K562 (cell line): ENCODE measurements around the gene PTH2. TPM values are rescaled to one million over a fixed set of nuclear protein-coding genes. Genes with fewer than 3 reads are reported as not detected.

Experiments used
- ATAC-seq: fragments of 200-7000 bp; cut with Tn5 transposase; 3 replicates; pipeline ENCODE4 v1.9.1; 2020; ENCODE audit warnings: moderate library complexity
- BruUV-seq: library from RNA; stranded (reverse); fragments of 400-500 nt; replicated peaks from 2 replicates; lab custom pipeline; 2021; lab: Mats Ljungman, UMichigan
- CTCF ChIA-PET: fragments of 300-600 bp; formaldehyde crosslinking; extraction: SDS; loops from one replicate; lab custom pipeline; 2021; ENCODE audit warnings: low intra/inter-chr PET ratio; lab: Yijun Ruan, JAX
- POLR2A ChIA-PET: fragments of 300-600, 350-650 bp; sonication (Branson Sonifier 250); formaldehyde crosslinking; extraction: SDS; loops from one replicate; lab custom pipeline; 2021; ENCODE audit warnings: antibody characterized with exemption, inconsistent platforms; lab: Yijun Ruan, JAX
- DNase-seq, 4 experiments: peaks; one replicate each; pipeline versions ENCODE4 v3.0.0 to v3.0.0-alpha.2; 2011 to 2018; ENCODE audit warnings: low spot score in 3 of 4, mixed read lengths in 3 of 4; ENCODE audit errors: extremely low read depth in 1 of 4
- FAIRE-seq: peaks from 2 replicates; lab custom pipeline; 2011; peaks lifted over from hg19 to GRCh38; lab: Jason Lieb, UNC
- H2AFZ ChIP-seq: 2 replicates; pipeline ENCODE4 v1.6.0; 2011; ENCODE audit warnings: low read depth, low read length, control low read depth, inconsistent platforms
- H3K27ac ChIP-seq: fragments of 200-600 bp; 3 replicates; pipeline ENCODE4 v1.8.0; 2011; ENCODE audit warnings: low read depth, mild to moderate bottlenecking, control low read depth, inconsistent platforms, low read length, moderate library complexity, mixed read lengths; ENCODE audit errors: extremely low read depth
- H3K27me3 ChIP-seq, 2 experiments: fragments of 300-600 bp in 1 of 2; 2 replicates in 1 of 2; 3 replicates in 1 of 2; pipeline versions ENCODE4 v1.6.0 to v1.8.0; 2011; ENCODE audit warnings: inconsistent platforms in 2 of 2, low read length in 2 of 2, mild to moderate bottlenecking in 1 of 2, mixed read lengths in 1 of 2, moderate library complexity in 1 of 2; ENCODE audit not compliant: control insufficient read depth in 2 of 2, insufficient read depth in 2 of 2
- H3K36me3 ChIP-seq: fragments of 300-600 bp; 3 replicates; pipeline ENCODE4 v1.8.0; 2011; ENCODE audit warnings: mild to moderate bottlenecking, low read length, inconsistent platforms; ENCODE audit not compliant: control insufficient read depth, insufficient read depth
- H3K4me1 ChIP-seq, 2 experiments: fragments of 200-600 bp in 1 of 2; replicated peaks in 1 of 2; 2 replicates in 1 of 2; 3 replicates in 1 of 2; pipeline versions ENCODE4 v1.5.1 to v1.8.0; 2011; ENCODE audit warnings: inconsistent platforms in 2 of 2, low read length in 2 of 2, mild to moderate bottlenecking in 1 of 2, mixed read lengths in 1 of 2, moderate library complexity in 1 of 2; ENCODE audit not compliant: control insufficient read depth in 2 of 2, insufficient read depth in 2 of 2
- H3K4me2 ChIP-seq: 2 replicates; pipeline ENCODE4 v1.6.1; 2011; ENCODE audit warnings: low read length, control low read depth, inconsistent platforms, mixed read lengths; ENCODE audit not compliant: insufficient read depth
- H3K4me3 ChIP-seq: fragments of 200-600 bp; sonication (generic), shearing (Covaris generic); 2 replicates; pipeline ENCODE4 v1.5.1; 2016; ENCODE audit warnings: control low read depth, inconsistent platforms
- H3K79me2 ChIP-seq: fragments of 200-600 bp; 3 replicates; pipeline ENCODE4 v1.8.0; 2011; ENCODE audit warnings: low read length, inconsistent platforms; ENCODE audit not compliant: control insufficient read depth, insufficient read depth
- H3K9ac ChIP-seq, 2 experiments: 2 replicates each; pipeline versions ENCODE4 v1.6.0 to v1.6.1; 2011; ENCODE audit warnings: low read depth in 2 of 2, low read length in 2 of 2, control low read depth in 1 of 2, inconsistent platforms in 1 of 2, mild to moderate bottlenecking in 1 of 2, mixed read lengths in 1 of 2; ENCODE audit not compliant: insufficient read depth in 1 of 2
- H3K9me1 ChIP-seq: one replicate; pipeline ENCODE4 v1.6.0; 2011; ENCODE audit warnings: inconsistent platforms, mild to moderate bottlenecking, low read length, moderate library complexity; ENCODE audit not compliant: control insufficient read depth, insufficient read depth
- H3K9me3 ChIP-seq: replicated peaks from 2 replicates; pipeline ENCODE4 v1.5.1; 2011; ENCODE audit warnings: low read depth, low read length, inconsistent platforms; ENCODE audit not compliant: control insufficient read depth, insufficient read depth
- H4K20me1 ChIP-seq: replicated peaks from 2 replicates; pipeline ENCODE4 v1.6.1; 2011; ENCODE audit warnings: low read length, inconsistent platforms, mixed read lengths; ENCODE audit not compliant: control insufficient read depth, insufficient read depth
- CHD4 ChIP-seq: fragments of 200-600 bp; sonication (generic); IDR thresholded peaks from 3 replicates; pipeline ENCODE4 v1.6.1; 2012; ENCODE audit warnings: low read depth, mild to moderate bottlenecking, mixed read lengths, low read length, inconsistent platforms; ENCODE audit not compliant: insufficient read depth, insufficient replicate concordance, poor library complexity, severe bottlenecking
- HDAC3 ChIP-seq: fragments of 450-650 bp; IDR thresholded peaks from 2 replicates; pipeline ENCODE4 v1.6.1; 2018; ENCODE audit warnings: borderline replicate concordance, mild to moderate bottlenecking, moderate library complexity; ENCODE audit not compliant: partially characterized antibody
- KAT8 ChIP-seq: fragments of 450-650 bp; IDR thresholded peaks from 2 replicates; pipeline ENCODE4 v1.6.1; 2016; ENCODE audit warnings: low read depth, mild to moderate bottlenecking
- PKNOX1 ChIP-seq: fragments of 450-650 bp; IDR thresholded peaks from 2 replicates; pipeline ENCODE4 v1.6.1; 2016
- TAF15 ChIP-seq: fragments of 200-400 bp; formaldehyde crosslinking; IDR thresholded peaks from 2 replicates; pipeline ENCODE4 v1.6.1; 2017; ENCODE audit warnings: mild to moderate bottlenecking, low read depth, low read length, moderate library complexity
- TCF7L2 ChIP-seq: fragments of 150-350 bp; IDR thresholded peaks from 2 replicates; pipeline ENCODE4 v1.6.1; 2016; ENCODE audit warnings: low read depth, mild to moderate bottlenecking, low read length, moderate library complexity
- ZSCAN29 ChIP-seq: fragments of 450-650 bp; IDR thresholded peaks from 2 replicates; pipeline ENCODE4 v1.6.1; 2017
- WGBS: fragments of 100-300 bp; shearing (Covaris generic); methylation state at CpG from one replicate; pipeline ENCODE4 v1.1.6; 2016; ENCODE audit warnings: low coverage, mixed read lengths; ENCODE audit not compliant: insufficient coverage; ENCODE audit errors: missing lambda C conversion rate; 5-methylcytosine and 5-hydroxymethylcytosine counted together
- in situ Hi-C: fragments of 300-500 bp; cut with MboI; formaldehyde crosslinking; loops from 4 replicates; pipeline ENCODE4 v1.15.0; 2018; ENCODE audit warnings: inconsistent platforms, mixed read lengths
- intact Hi-C: fragments of 100-400 bp; cut with micrococcal nuclease; formaldehyde crosslinking; loops from 2 replicates; pipeline ENCODE4 v1.14.2; 2022
- polyA plus RNA-seq, 8 experiments: library from polyadenylated mRNA; depleted of rRNA in 4 of 8; stranded (reverse) in 5 of 8; unstranded in 3 of 8; fragments of >200 nt; fragmentation: Nextera tagmentation in 2 of 8; fragmentation: Illumina TruSeq in 1 of 8; extraction: Ambion mirVana in 2 of 8; extraction: Trizol in 1 of 8; gene quantifications; 2 replicates each; pipeline versions ENCODE4 v1.2.1 to v1.2.3, GENCODE V29; 2011 to 2014; ENCODE audit warnings: inconsistent platforms in 1 of 8, missing spikeins in 1 of 8
- total RNA-seq, 7 experiments: library from RNA; depleted of rRNA in 6 of 7; stranded (reverse); fragments of >200 nt in 6 of 7; fragmentation: Illumina TruSeq in 2 of 7; extraction: Trizol in 2 of 7; gene quantifications; 2 replicates each; pipeline versions ENCODE4 v1.2.1 to v1.2.3, GENCODE V29; 2011 to 2021; ENCODE audit warnings: low replicate concordance in 1 of 7
- TF ChIP-seq, protein P1 (sequence below): sonication (generic); formaldehyde crosslinking; IDR thresholded peaks from 2 replicates; pipeline ENCODE4 v1.8.1; 2023; ENCODE audit warnings: mild to moderate bottlenecking, missing genetic modification reagents
- TF ChIP-seq, protein P2 (sequence below), 2 experiments: IDR thresholded peaks in 1 of 2; conservative IDR thresholded peaks in 1 of 2; 2 replicates each; pipeline ENCODE4 v1.6.1; 2016; ENCODE audit warnings: low read depth in 2 of 2, mild to moderate bottlenecking in 1 of 2, missing compliant biosample characterization in 1 of 2, missing genetic modification characterization in 1 of 2, moderate library complexity in 1 of 2

PTH2 gene
- total and polyA plus RNA-seq, 9 of the 15 experiments (the other 6 are each of a cell fraction or from before 2014, with no cell fraction given), result 1.3 TPM; not detected in 8

DNA sequence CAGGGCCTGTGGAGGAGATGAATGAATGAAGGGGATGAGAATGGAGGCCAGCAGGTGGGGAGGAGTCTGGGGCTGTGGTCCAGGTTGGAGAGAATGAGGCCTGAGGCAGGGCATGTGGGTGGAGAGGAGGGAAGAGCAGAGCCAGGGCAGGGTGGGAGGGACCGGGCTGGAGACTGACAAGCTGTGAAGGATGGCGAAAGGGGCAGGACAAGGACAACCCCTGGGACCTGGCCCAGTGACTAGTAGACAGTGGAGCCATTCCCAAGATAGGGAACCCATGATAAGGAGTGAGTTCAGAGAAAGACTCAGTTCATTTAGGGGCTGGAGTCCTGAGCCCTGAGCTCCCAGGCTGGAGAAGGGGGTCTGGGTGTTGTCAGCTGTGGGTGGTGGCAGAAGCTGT, 3.0 kb downstream of the PTH2 start:
- Histone ChIP-seq H3K27ac (peak overlapping the region; percentile 21; the same call in 1 of the 3 replicates), H3K9me1 (no peaks in the 10 kb centered on the region), H3K79me2 (no peaks in the 10 kb centered on the region), H3K9ac (peak overlapping the region; percentile 48 to 80; a peak in 2 of 4 replicates), H2AFZ (peak overlapping the region; percentile 85), H3K36me3 (no peaks in the 10 kb centered on the region), H3K4me3 (no peak overlapping the region), H3K9me3 (no peaks in the 10 kb centered on the region), H3K4me2 (peak overlapping the region; percentile 75), H3K4me1 (peaks cover 38 to 45% of the 10 kb centered on the region in 2 experiments), H3K27me3 (no peaks in the 10 kb centered on the region), H4K20me1 (no peaks in the 10 kb centered on the region)
- FAIRE-seq, result peak; percentile 44
- no TSS peak for BruUV-seq
- no peak for TF ChIP-seq TAF15
- no peak for TF ChIP-seq TCF7L2
- no peak for TF ChIP-seq KAT8
- TF ChIP-seq, protein P1, sequence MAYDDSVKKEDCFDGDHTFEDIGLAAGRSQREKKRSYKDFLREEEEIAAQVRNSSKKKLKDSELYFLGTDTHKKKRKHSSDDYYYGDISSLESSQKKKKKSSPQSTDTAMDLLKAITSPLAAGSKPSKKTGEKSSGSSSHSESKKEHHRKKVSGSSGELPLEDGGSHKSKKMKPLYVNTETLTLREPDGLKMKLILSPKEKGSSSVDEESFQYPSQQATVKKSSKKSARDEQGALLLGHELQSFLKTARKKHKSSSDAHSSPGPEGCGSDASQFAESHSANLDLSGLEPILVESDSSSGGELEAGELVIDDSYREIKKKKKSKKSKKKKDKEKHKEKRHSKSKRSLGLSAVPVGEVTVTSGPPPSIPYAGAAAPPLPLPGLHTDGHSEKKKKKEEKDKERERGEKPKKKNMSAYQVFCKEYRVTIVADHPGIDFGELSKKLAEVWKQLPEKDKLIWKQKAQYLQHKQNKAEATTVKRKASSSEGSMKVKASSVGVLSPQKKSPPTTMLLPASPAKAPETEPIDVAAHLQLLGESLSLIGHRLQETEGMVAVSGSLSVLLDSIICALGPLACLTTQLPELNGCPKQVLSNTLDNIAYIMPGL (CRISPR knock-in tag), result 0 out of 2 replicates have a peak, but pooled peaks have one; percentile 2
- no peak for TF ChIP-seq ZSCAN29
- TF ChIP-seq HDAC3, result no peak
- TF ChIP-seq CHD4, result no peak
- TF ChIP-seq, protein P2, sequence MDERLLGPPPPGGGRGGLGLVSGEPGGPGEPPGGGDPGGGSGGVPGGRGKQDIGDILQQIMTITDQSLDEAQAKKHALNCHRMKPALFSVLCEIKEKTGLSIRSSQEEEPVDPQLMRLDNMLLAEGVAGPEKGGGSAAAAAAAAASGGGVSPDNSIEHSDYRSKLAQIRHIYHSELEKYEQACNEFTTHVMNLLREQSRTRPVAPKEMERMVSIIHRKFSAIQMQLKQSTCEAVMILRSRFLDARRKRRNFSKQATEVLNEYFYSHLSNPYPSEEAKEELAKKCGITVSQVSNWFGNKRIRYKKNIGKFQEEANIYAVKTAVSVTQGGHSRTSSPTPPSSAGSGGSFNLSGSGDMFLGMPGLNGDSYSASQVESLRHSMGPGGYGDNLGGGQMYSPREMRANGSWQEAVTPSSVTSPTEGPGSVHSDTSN (CRISPR knock-in tag; IDR thresholded peaks at IDR 0.05; ENCODE audit: low read depth), result no peak
- TF ChIP-seq, protein P2 (tag; conservative IDR thresholded peaks at IDR 0.05; ENCODE audit: low read depth), result peak; percentile 67
- TF ChIP-seq PKNOX1, result peak; percentile 62
- in situ Hi-C loops, result no loop called here
- no CpG with 5 or more reads among the region's 2 CpGs for WGBS
- POLR2A ChIA-PET, result interaction anchor here (0.6 to 1.3 kb wide), 3 partner anchors 8 to 28 kb away, joined by 3 to 6 read pairs (median 4); no protein-coding TSS in a partner anchor
- intact Hi-C loops, result no loop called here
- ATAC-seq, result no peak
- DNase-seq, result peak in 2 of 4 experiments; percentile 64
- CTCF ChIA-PET, result interaction anchor here (0.5 kb wide), 1 partner anchor 1186 kb away, joined by 3 read pairs; no protein-coding TSS in a partner anchor
